SJSA1 (cell line): ENCODE results near the gene UBE2R2. TPM values are rescaled to one million over a fixed set of nuclear protein-coding genes. Genes with fewer than 3 reads are reported as not detected.
"Not testable (repeated sequence)": the region's sequence is repeated elsewhere in the genome, so short reads cannot be mapped to it uniquely, and the experiment has no call there.

ENCODE experiments used
- DNase-seq, 2 experiments: peaks; one replicate each; pipeline ENCODE4 v3.0.0-alpha.2; 2015 to 2020; ENCODE audit warnings: low spot score in 2 of 2, low read depth in 1 of 2
- H3K27ac ChIP-seq: fragments of 250-450 bp; sonication (Bioruptor Pico); 2 replicates; pipeline ENCODE4 v1.5.1; 2020; ENCODE audit warnings: mild to moderate bottlenecking, moderate library complexity
- H3K27me3 ChIP-seq: fragments of 250-450 bp; sonication (Bioruptor Pico); replicated peaks from 2 replicates; pipeline ENCODE4 v1.5.1; 2020; ENCODE audit warnings: mild to moderate bottlenecking, moderate library complexity
- H3K36me3 ChIP-seq: fragments of 250-450 bp; sonication (Bioruptor Pico); 2 replicates; pipeline ENCODE4 v1.5.1; 2020; ENCODE audit warnings: mild to moderate bottlenecking
- H3K4me1 ChIP-seq: fragments of 250-450 bp; sonication (Bioruptor Pico); replicated peaks from 2 replicates; pipeline ENCODE4 v1.6.1; 2021; ENCODE audit warnings: mild to moderate bottlenecking
- H3K4me3 ChIP-seq: fragments of 250-450 bp; sonication (Bioruptor Pico); 2 replicates; pipeline ENCODE4 v1.5.1; 2020; ENCODE audit warnings: mild to moderate bottlenecking
- H3K9me3 ChIP-seq: fragments of 250-450 bp; sonication (Bioruptor Pico); replicated peaks from 2 replicates; pipeline ENCODE4 v1.5.1; 2020; ENCODE audit warnings: mild to moderate bottlenecking
- total RNA-seq: library from RNA; depleted of rRNA; stranded (reverse); fragments of >200 nt; shearing (Covaris generic); gene quantifications from 2 replicates; pipeline ENCODE4 v1.2.3, GENCODE V29; 2014; rRNA removed

Gene UBE2R2
- total RNA-seq = 8.6 and 11.8 TPM in 2 replicates

GRCh38 chr9:33816327-33817252, at the start of gene UBE2R2:
Gene UBE2R2, plus strand, starts transcription at chr9:33817160. Its CDS starts 598 bp downstream, at chr9:33817758.
- Histone ChIP-seq H3K9me3 (no peaks in the 10 kb centered on the region), H3K4me3 (peak within 1 kb of the TSS; percentile 88), H3K27ac (peak within 1 kb of the TSS; percentile 90), H3K36me3 (peaks cover 5% of the 10 kb centered on the region; the same call in 1 of the 2 replicates), H3K27me3 (no peaks in the 10 kb centered on the region), H3K4me1 (peaks cover 30% of the 10 kb centered on the region)
- peak; percentile 84 to 86 for DNase-seq

- H3K27me3 ChIP-seq, H3K36me3 ChIP-seq, H3K9me3 ChIP-seq, H3K4me1 ChIP-seq, H3K4me3 ChIP-seq, H3K27ac ChIP-seq: not testable (repeated sequence)
- DNase-seq = peak in 1 of 2 experiments; percentile 18
These were observed 46.6 kb upstream of the UBE2R2 start for GRCh38 chr9:33770156-33770880.

GRCh38 chr9:33773135-33773534, 43.8 kb upstream of the UBE2R2 start:
- not testable (repeated sequence) for H3K4me3 ChIP-seq, H3K9me3 ChIP-seq, H3K36me3 ChIP-seq, H3K27ac ChIP-seq, H3K27me3 ChIP-seq, DNase-seq, H3K4me1 ChIP-seq

- not testable (repeated sequence) for H3K4me1 ChIP-seq, DNase-seq, H3K9me3 ChIP-seq, H3K4me3 ChIP-seq, H3K36me3 ChIP-seq, H3K27ac ChIP-seq, H3K27me3 ChIP-seq
These were observed 42.8 kb upstream of the UBE2R2 start for GRCh38 chr9:33774074-33774659.

- no peak overlapping the region for H3K4me3 ChIP-seq
- no peaks in the 10 kb centered on the region for H3K4me1 ChIP-seq
- no peaks in the 10 kb centered on the region for H3K36me3 ChIP-seq
- DNase-seq = no peak
- no peaks in the 10 kb centered on the region for H3K9me3 ChIP-seq
- no peaks in the 10 kb centered on the region for H3K27me3 ChIP-seq
- H3K27ac ChIP-seq = no peak overlapping the region
These were observed 40.4 kb upstream of the UBE2R2 start for GRCh38 chr9:33776578-33776977.

GRCh38 chr9:33778700-33779351, 38.1 kb upstream of the UBE2R2 start:
- H3K36me3 ChIP-seq = no peaks in the 10 kb centered on the region

GRCh38 chr9:33780276-33780675, 36.7 kb upstream of the UBE2R2 start:
- no peaks in the 10 kb centered on the region for H3K27me3 ChIP-seq
- no peaks in the 10 kb centered on the region for H3K9me3 ChIP-seq
- H3K27ac ChIP-seq = no peak overlapping the region
- H3K4me3 ChIP-seq = no peak overlapping the region
- DNase-seq = no peak
- no peaks in the 10 kb centered on the region for H3K36me3 ChIP-seq
- H3K4me1 ChIP-seq = peaks cover 7% of the 10 kb centered on the region

More at GRCh38 chr9:33778700-33779351, 38.1 kb upstream of the UBE2R2 start:
- Histone ChIP-seq H3K27me3 (no peaks in the 10 kb centered on the region), H3K4me1 (peaks cover 7% of the 10 kb centered on the region), H3K9me3 (no peaks in the 10 kb centered on the region), H3K27ac (no peak overlapping the region), H3K4me3 (no peak overlapping the region)
- no peak for DNase-seq

GRCh38 chr9:33781736-33782135, 35.2 kb upstream of the UBE2R2 start:
- Histone ChIP-seq H3K9me3 (no peaks in the 10 kb centered on the region), H3K27me3 (no peaks in the 10 kb centered on the region), H3K36me3 (no peaks in the 10 kb centered on the region), H3K4me3 (no peak overlapping the region), H3K27ac (no peak overlapping the region), H3K4me1 (peaks cover 7% of the 10 kb centered on the region)
- no peak for DNase-seq

GRCh38 chr9:33782395-33783152, 34.4 kb upstream of the UBE2R2 start:
- no peak overlapping the region for H3K27ac ChIP-seq
- no peak overlapping the region for H3K4me3 ChIP-seq
- H3K9me3 ChIP-seq = no peaks in the 10 kb centered on the region
- no peaks in the 10 kb centered on the region for H3K36me3 ChIP-seq
- peak in 1 of 2 experiments; percentile 51 for DNase-seq
- no peaks in the 10 kb centered on the region for H3K27me3 ChIP-seq
- peaks cover 7% of the 10 kb centered on the region for H3K4me1 ChIP-seq

- Histone ChIP-seq H3K36me3 (no peaks in the 10 kb centered on the region), H3K27ac (no peak overlapping the region), H3K27me3 (no peaks in the 10 kb centered on the region), H3K4me3 (no peak overlapping the region), H3K9me3 (no peaks in the 10 kb centered on the region), H3K4me1 (peaks cover 7% of the 10 kb centered on the region)
- no peak for DNase-seq
These were observed 31.0 kb upstream of the UBE2R2 start for GRCh38 chr9:33785914-33786313.

GRCh38 chr9:33786681-33787080, 30.3 kb upstream of the UBE2R2 start:
- no peaks in the 10 kb centered on the region for H3K9me3 ChIP-seq
- no peak overlapping the region for H3K4me3 ChIP-seq
- no peak for DNase-seq
- H3K27ac ChIP-seq = no peak overlapping the region
- peaks cover 7% of the 10 kb centered on the region for H3K4me1 ChIP-seq
- no peaks in the 10 kb centered on the region for H3K27me3 ChIP-seq
- H3K36me3 ChIP-seq = no peaks in the 10 kb centered on the region

GRCh38 chr9:33787839-33788238, 29.1 kb upstream of the UBE2R2 start:
- H3K36me3 ChIP-seq = no peaks in the 10 kb centered on the region

GRCh38 chr9:33789429-33789828, 27.5 kb upstream of the UBE2R2 start:
- not testable (repeated sequence) for H3K4me1 ChIP-seq, H3K36me3 ChIP-seq, H3K27me3 ChIP-seq, DNase-seq, H3K4me3 ChIP-seq, H3K27ac ChIP-seq, H3K9me3 ChIP-seq

More at GRCh38 chr9:33787839-33788238, 29.1 kb upstream of the UBE2R2 start:
- Histone ChIP-seq H3K4me1 (peaks cover 3% of the 10 kb centered on the region), H3K27me3 (no peaks in the 10 kb centered on the region), H3K27ac (no peak overlapping the region), H3K4me3 (no peak overlapping the region), H3K9me3 (no peaks in the 10 kb centered on the region)
- DNase-seq = no peak
